Urinary bladder (tissue), 4 donors: ENCODE results near the gene UNK. TPM values are rescaled to one million over a fixed set of nuclear protein-coding genes. Genes with fewer than 3 reads are reported as not detected.

Source experiments
- DNase-seq: peaks from one replicate; pipeline ENCODE4 v3.0.0-alpha.2; 2015; ENCODE audit errors: extremely low spot score
- H3K27ac ChIP-seq: one replicate; pipeline ENCODE4 v1.5.1; 2013; ENCODE audit warnings: low read depth, mild to moderate bottlenecking, moderate library complexity
- H3K36me3 ChIP-seq: one replicate; pipeline ENCODE4 v1.6.1; 2013; ENCODE audit warnings: mild to moderate bottlenecking, moderate library complexity; ENCODE audit not compliant: insufficient read depth
- H3K4me1 ChIP-seq: one replicate; pipeline ENCODE4 v1.6.1; 2013; ENCODE audit warnings: mild to moderate bottlenecking, moderate library complexity; ENCODE audit not compliant: insufficient read depth
- H3K4me3 ChIP-seq: one replicate; pipeline ENCODE4 v1.5.1; 2013; ENCODE audit warnings: low read depth, low read length
- WGBS: extraction: QIAGEN DNeasy Blood & Tissue Kit; methylation state at CpG from one replicate; pipeline ENCODE4 v1.1.7; 2013; 5-methylcytosine and 5-hydroxymethylcytosine counted together
- polyA plus RNA-seq: library from polyadenylated mRNA; stranded (reverse); fragments of 200-250 nt; gene quantifications from one replicate; pipeline ENCODE4 v1.2.3, GENCODE V29; 2013
- total RNA-seq: library from RNA; depleted of rRNA; stranded (reverse); fragments of >200 nt; gene quantifications from one replicate; pipeline ENCODE4 v1.2.3, GENCODE V29; 2014
- donor health status: healthy with polysubstance abuse.
- donor health status: healthy.

UNK gene
- total and polyA plus RNA-seq, 2 donors: 29.1 to 58.1 TPM

DNA sequence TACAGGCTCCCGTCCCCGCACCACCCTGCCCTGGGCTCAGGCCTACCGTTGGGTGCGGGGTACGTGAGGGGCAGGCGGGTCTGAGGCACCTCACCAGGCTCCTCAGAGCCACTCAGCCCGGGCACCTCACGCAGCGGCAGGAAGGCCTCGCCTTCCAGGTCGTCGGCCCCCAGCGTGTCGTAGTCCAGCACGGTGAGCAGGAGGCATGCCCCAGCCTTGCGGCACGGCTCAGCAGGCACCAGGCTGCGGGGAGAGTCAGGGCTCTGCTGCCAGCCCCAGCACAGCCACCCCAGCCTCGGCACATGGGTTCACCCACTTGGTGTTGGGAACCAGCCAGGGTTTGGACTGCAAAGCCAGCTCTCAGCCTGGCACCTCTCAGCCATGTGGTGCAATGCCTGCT lies 44.1 kb downstream of the UNK start:
- Histone ChIP-seq H3K4me1 (no peaks in the 10 kb centered on the region), H3K27ac (no peak overlapping the region), H3K4me3 (no peak overlapping the region), H3K36me3 (no peaks in the 10 kb centered on the region)
- DNase-seq: no peak
- 87% methylated on average over 19 of the region's 19 CpGs for WGBS

GRCh38 chr17:75829747-75830146 lies 45.1 kb downstream of the UNK start:
- WGBS: 87% methylated on average over 7 of the region's 7 CpGs
- H3K4me1 ChIP-seq: no peaks in the 10 kb centered on the region
- H3K36me3 ChIP-seq: no peaks in the 10 kb centered on the region
- no peak overlapping the region for H3K4me3 ChIP-seq
- no peak overlapping the region for H3K27ac ChIP-seq
- no peak for DNase-seq

- WGBS: 74% methylated on average over 27 of the region's 27 CpGs
- Histone ChIP-seq H3K4me3 (no peak overlapping the region), H3K4me1 (no peaks in the 10 kb centered on the region), H3K36me3 (no peaks in the 10 kb centered on the region), H3K27ac (no peak overlapping the region)
- DNase-seq: no peak
These were observed 45.8 kb downstream of the UNK start for GRCh38 chr17:75830164-75831031.

- Histone ChIP-seq H3K4me1 (no peaks in the 10 kb centered on the region), H3K36me3 (peaks cover under 1% of the 10 kb centered on the region), H3K4me3 (no peak overlapping the region), H3K27ac (no peak overlapping the region)
- no peak for DNase-seq
- WGBS: 89% methylated on average over 15 of the region's 15 CpGs
These were observed 46.5 kb downstream of the UNK start for GRCh38 chr17:75831032-75831571.

DNA sequence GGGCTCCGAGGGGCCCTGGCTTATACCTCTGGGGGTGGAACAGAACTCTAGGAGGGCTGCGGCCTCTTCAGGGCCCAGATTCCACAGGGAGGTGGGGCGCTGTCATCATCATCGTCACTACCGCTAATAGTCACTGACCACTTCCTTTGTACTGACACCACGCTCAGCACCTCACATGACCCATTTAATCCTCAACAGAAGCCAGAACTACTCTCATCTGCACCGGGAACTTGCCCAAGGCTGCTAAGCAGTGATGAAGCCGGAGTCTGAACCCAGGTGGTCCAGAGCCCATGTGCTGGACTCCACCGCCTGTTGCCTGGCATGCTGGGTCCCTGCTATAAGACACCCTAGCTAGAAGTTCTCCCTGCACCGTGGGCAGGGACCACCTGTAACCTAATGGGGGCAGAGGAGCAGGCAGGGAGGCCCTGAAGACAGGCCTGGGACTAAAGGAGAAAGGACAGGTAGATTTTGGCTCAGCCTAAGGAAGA lies 47.6 kb downstream of the UNK start:
- DNase-seq: no peak
- peaks cover 2% of the 10 kb centered on the region for H3K36me3 ChIP-seq
- no peaks in the 10 kb centered on the region for H3K4me1 ChIP-seq
- H3K27ac ChIP-seq: no peak overlapping the region
- WGBS: 76% methylated on average over 10 of the region's 10 CpGs
- H3K4me3 ChIP-seq: no peak overlapping the region

DNA sequence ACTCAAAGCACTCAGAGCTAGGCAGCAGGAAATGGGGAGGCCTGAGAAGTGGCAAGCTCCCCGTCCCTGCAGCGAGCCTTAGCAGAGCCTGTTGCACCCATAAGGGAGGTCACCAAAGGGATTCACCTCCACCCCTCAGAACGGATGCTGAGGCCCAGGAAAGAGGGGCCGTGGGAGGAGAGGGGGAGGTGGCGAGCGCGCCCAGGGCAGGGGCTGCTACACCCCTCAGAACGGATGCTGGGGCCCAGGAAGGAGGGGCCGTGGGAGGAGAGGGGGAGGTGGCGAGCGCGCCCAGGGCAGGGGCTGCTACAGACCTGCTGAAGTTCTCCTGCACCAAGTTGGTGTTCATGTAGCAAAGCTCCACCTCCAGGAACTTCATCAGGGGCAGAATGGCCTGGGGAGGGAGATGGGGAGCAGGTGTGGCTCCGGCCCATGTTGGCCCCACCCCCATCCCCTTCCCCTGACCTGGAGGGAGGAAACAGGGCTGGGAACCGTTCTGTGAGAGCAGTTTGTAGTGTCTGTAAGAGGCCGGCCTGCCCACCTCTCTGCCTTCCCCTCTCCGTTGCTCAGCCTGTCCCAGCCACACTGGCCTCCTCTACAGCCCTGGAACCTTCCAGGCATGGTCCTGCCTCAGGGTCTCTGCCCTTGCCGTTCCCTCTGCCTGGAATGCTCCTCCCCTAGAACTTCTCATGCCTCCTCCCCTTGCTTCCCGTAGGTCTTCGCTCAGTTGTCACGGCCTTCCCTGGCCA lies 48.2 kb downstream of the UNK start:
- no peak overlapping the region for H3K27ac ChIP-seq
- no peak overlapping the region for H3K4me3 ChIP-seq
- no peaks in the 10 kb centered on the region for H3K4me1 ChIP-seq
- WGBS: 57% methylated on average over 20 of the region's 20 CpGs
- peaks cover 2% of the 10 kb centered on the region for H3K36me3 ChIP-seq
- DNase-seq: no peak

DNA sequence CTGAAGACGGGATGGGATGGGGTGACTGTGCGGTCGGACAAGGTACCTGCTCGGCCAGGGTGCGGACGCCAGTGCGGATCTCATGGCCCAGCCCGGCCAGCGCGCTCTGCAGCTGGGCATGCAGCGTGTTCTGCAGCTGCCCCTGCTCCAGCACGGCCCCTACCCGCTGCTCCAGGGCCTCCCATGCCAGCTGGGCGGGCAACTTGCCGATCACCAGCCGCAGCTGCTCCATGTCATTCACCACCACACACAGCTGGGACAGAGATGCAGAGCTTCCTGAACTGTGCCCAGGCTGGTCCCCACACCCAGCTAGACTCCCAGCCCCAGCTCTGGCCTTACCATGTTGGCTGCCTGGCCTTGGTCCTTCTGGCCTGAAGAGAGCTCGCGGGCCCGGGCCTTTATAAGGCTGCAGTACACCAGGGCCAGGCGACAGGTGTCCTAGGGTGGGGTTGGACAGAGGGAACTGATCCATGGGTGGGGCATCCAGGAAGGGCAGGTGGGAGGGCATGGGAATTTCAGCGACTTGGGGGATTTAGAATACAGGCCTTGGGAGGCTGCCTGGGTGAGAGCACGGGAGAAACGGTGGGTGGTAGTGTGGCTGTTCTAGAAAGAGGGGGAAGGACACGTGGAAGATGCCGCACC lies 49.8 kb downstream of the UNK start:
- no peak for DNase-seq
- Histone ChIP-seq H3K4me1 (no peaks in the 10 kb centered on the region), H3K27ac (no peak overlapping the region), H3K36me3 (peaks cover 2% of the 10 kb centered on the region), H3K4me3 (no peak overlapping the region)
- WGBS: 95% methylated on average over 25 of the region's 25 CpGs

DNA sequence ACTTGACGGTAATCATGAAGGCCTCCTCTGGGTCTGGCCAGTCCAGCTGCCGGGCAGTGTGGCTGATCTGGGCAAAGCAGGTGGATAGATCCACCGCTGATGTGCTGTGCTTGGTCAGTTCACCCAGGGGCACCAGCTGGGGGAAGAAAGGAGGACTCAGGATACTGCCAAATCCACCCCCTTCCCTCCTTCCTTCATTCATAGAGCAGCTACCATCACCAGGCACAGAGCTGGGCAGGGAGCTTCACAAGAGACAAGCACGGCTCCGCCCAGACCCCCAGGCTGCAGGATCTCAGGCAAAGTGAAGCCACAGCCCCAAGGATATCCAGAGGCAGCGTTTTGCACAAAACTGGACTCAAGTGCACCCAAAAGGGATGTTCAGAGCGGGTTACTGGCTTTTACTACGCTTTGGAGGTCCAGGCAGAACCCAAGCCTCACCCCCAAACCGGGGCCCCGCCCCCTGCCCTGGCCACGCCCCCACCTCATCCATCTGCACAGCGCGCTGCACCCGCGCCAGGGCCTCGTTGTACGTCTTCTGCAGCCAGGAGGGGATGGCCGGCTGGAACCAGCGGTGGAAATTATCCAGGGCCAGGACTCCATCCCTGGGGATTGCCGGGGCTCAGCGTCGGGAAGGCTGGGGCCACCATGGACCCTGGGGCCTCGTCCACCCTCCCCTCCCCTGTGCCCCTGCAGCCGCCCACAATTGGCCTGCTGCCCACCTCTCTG lies 50.5 kb downstream of the UNK start:
- H3K4me3 ChIP-seq: no peak overlapping the region
- DNase-seq: no peak
- 47% methylated on average over 24 of the region's 24 CpGs for WGBS
- H3K36me3 ChIP-seq: peaks cover 2% of the 10 kb centered on the region
- no peaks in the 10 kb centered on the region for H3K4me1 ChIP-seq
- no peak overlapping the region for H3K27ac ChIP-seq

DNA sequence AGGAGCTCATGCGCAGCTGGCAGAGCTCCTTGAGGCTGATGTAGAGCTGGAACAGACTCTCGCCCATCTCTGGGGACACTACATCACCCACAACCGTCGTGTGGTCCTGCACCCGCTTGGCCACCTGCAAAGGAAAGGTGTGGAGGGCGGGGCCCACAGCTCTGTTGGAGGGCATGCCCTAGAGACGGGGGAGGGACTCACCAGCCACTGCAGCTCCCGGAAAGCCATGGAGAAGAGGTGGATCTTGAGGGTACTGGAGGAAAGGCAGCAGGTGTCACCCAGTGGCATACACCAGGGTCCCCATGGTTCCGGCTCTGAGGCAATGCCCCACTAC lies 51.0 kb downstream of the UNK start:
- no peak for DNase-seq
- WGBS: 67% methylated on average over 9 of the region's 9 CpGs
- Histone ChIP-seq H3K27ac (no peak overlapping the region), H3K4me3 (no peak overlapping the region), H3K36me3 (peaks cover 2% of the 10 kb centered on the region), H3K4me1 (no peaks in the 10 kb centered on the region)

GRCh38 chr17:75836605-75837004 lies 52.0 kb downstream of the UNK start:
- Histone ChIP-seq H3K36me3 (peaks cover 2% of the 10 kb centered on the region), H3K4me1 (no peaks in the 10 kb centered on the region), H3K27ac (no peak overlapping the region), H3K4me3 (no peak overlapping the region)
- no peak for DNase-seq
- 91% methylated on average over 9 of the region's 9 CpGs for WGBS

GRCh38 chr17:75837899-75838298 lies 53.3 kb downstream of the UNK start:
- no peak for DNase-seq
- H3K27ac ChIP-seq: no peak overlapping the region
- 80% methylated on average over 7 of the region's 7 CpGs for WGBS
- peaks cover 2% of the 10 kb centered on the region for H3K36me3 ChIP-seq
- H3K4me3 ChIP-seq: no peak overlapping the region
- H3K4me1 ChIP-seq: no peaks in the 10 kb centered on the region

DNA sequence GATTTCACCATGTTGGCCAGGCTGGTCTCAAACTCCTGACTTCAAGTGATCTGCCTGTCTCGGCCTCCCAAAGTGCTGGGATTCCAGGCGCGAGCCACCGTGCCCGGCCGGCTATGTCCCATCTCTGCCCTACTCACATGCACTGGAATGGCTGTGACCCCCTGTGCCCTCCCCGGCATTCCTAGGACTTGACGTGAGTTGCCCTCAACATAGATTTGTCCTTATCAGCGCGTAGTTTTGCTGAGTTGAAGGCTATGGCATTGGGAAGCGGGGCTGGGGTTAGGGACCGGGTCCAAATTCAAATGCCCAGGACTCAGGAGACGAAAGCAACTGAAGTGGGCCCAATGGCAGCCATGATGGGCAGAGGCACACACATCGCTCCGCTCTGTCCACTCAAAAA lies 53.8 kb downstream of the UNK start:
- Histone ChIP-seq H3K36me3 (peaks cover 2% of the 10 kb centered on the region), H3K27ac (no peak overlapping the region), H3K4me3 (no peak overlapping the region), H3K4me1 (no peaks in the 10 kb centered on the region)
- 93% methylated on average over 15 of the region's 15 CpGs for WGBS
- DNase-seq: no peak
